DMS153 treated with DMSO at 0.1 percent for 48 hours (cell line): ENCODE data around the gene CLDN19.

ENCODE experiments used
- DNase-seq: peaks from one replicate; lab custom pipeline; 2025; ENCODE audit not compliant: unreplicated experiment; lab: John Stamatoyannopoulos, UW

CLDN19 gene, protein sequence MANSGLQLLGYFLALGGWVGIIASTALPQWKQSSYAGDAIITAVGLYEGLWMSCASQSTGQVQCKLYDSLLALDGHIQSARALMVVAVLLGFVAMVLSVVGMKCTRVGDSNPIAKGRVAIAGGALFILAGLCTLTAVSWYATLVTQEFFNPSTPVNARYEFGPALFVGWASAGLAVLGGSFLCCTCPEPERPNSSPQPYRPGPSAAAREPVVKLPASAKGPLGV

DNA sequence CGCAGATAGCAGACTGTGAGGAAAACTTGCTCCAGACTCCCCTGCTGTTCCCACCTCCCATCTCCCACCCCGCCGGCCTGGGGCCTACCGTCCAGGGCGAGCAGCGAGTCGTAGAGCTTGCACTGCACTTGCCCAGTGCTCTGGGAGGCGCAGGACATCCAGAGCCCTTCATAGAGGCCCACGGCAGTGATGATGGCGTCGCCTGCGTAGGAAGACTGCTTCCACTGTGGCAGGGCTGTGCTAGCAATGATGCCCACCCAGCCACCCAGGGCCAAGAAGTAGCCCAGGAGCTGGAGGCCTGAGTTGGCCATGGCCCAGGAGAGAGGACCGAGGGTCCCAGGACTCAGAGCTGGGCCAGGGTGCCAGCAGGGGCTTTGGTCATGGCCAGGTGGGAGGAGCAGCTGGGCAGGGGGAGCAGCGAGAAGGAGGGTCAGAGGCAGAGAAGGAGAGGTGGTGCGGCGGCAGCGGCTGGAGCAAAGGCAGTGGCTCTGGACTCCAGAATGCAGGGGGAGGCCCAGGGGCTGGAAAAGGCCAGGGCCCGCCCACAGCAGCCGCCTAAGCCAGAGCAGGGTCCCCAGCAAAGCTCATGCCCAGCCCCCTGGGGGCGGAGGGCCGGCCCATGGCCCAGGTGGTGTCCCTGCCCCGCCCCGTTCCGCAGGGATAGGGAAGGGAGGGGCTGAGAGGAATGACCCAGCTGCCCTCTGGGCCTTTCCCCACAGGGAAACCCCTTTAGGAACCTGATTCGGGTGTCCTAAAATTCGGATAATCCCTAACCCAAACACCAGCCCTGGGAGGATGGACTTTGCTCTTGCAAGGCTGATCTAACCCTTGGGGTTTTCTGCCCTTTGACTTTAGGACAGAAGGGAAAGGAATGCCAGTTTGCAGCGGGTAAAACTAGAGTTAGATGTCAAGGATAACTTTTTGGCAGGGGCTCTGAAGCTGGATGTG lies at the start of gene CLDN19:
Gene CLDN19 (minus strand): TSS at position 484 of the 948 bp plus-strand sequence. CDS start 173 bp downstream, at position 311.
- no peak for DNase-seq

DNA sequence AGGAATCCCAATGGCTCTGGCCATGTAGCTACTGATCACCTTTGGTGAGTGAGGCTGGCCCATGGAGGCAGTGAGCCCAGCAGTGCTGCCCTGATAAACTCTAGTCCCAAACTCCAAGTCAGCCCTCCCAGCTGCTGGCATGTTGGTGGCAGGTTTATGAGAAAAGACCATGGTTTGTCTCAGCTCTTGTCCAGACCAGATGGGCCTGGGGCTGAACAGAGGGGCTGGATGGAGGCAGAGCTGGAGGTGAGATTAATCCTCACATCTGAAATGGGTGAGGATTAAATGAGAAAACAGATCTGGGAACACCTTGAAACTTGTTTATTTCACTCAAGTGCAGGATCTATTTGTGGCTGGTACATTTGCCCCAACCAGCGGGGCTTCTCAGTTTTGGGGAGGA lies 48.0 kb upstream of the CLDN19 start:
- no peak for DNase-seq

DNA sequence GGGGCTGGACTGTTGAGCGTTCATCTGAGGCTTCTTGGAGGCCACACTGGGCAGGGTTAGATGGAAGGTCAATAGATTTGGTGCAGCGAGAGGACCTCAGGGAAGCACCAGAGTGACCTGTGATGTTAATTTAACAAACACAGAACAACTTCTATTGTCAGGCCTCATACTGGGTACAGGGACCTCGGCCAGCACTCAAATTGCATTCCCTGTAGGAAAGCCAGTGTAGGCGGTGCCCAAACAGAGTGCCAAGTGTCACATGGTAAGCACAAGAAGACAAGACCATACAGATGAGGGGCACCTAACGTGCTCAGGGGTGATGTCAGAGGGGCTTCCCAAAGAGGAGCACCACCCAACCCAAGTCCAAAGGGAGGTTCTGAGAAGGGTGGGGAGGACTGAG lies 46.1 kb upstream of the CLDN19 start:
- no peak for DNase-seq

DNA sequence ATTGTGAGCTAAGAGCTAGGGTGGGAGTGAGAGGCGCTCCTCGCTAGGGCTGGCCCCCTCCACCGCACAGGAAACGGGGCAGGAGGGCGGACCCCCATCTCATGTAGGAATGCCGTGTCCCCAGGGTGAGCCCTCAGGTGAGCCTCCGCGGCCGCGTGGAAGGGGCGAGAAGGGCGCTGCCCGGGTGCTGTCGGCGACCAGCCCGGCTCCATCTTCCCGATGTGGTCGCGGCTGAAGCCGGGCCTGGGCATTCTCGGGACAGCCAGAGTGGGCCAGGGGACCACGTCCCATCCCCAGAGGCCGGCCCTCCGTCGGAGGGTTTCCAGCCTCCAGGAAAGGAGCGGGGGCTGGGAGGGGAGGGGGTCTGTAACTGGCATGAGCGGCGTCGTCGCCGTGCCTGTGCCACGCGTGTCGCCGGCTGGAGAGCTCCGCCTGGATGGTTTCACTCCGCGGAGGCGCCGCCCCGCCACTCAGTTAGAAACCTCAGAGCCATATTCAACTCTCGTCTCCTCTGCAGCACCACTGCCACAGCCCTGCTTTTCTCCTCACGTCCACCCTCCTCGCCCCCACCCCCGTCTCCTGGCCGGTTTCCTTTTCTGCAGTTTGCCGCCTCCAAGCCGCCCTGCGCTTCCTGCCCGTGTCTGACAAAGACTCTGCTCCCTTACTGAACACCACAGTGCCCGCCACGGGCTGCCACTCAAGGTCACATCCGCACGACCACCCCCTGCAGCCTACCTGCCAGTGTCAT lies 45.1 kb upstream of the CLDN19 start, which contains the start of gene TMEM269:
Gene TMEM269 (plus strand): TSS at position 46 of the 748 bp plus-strand sequence. CDS start 4,903 bp downstream, outside the sequence.
- DNase-seq, result no peak

DNA sequence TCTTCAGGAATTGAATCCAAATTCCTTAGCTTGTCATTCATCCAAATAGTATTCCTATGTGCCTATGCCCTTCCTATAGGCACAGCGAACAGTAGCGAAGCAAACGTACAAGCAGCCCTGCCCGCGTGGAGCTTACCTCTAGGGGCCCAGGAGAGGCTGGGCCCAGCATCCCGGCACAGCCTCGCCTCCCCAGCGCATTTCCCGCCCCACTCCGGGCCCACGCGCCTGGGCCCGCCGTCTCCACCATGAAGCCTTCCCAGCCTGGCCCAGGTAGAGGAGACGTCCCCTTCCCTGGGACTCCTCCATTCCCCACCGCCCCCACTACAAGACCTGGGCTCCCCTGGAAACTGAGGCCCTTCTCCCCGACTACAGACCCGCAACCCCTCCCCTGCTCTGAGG lies 44.5 kb upstream of the CLDN19 start:
- no peak for DNase-seq

DNA sequence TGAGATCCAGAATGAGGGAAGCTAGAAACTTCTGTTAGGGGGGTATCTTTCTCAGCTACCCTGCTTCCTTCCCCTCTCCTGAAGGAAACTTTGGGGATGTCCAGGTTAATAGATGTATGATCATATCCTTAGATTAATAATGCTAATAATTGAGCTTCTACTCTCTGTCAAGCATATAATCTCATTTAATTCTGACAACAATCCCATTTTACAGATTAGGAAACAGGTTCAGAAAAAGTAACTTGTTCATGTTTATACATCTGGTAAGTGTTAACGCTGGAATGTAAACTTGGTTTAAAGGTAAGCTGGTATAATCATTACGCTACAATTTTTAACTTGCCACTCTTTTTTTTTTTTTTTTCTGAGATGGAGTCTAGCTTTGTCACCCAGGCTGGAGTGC lies 43.1 kb upstream of the CLDN19 start:
- no peak for DNase-seq

DNA sequence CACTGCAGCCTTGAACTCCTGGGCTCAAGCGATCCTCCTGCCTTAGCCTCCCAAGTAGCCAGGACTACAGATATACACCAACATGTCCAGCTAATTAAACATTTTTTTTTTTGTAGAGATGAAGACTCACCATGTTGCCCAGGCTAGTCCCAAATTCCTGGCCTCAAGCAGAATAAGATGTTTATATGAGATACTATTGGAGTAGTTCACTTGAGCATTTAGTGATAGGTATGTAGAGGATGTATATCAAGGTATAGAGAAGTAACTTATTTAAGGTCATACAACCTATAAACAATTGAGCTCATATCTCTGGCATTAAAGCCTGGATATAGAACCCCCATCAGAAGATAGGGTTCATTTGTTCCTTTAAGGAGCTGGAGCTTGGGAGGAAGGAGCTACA lies 40.1 kb upstream of the CLDN19 start:
- no peak for DNase-seq

DNA sequence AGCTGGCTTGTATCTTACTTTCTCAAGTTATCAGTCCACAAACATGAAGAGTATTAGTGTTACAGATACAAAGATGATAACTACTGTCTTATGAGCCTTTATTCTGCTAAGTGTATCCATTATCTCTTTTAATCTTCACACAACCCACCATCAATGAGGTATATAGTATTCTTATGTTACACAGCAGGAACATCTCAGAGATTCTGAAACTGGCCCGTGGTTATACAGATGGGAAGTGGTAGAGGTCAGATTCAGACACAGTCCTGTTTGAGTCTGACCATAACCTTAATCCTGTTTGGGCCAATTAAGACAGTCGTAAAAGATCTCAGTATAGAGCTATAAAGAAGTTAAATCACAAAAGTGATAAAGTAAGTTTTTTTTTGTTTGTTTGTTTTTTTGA lies 39.7 kb upstream of the CLDN19 start:
- DNase-seq, result no peak

DNA sequence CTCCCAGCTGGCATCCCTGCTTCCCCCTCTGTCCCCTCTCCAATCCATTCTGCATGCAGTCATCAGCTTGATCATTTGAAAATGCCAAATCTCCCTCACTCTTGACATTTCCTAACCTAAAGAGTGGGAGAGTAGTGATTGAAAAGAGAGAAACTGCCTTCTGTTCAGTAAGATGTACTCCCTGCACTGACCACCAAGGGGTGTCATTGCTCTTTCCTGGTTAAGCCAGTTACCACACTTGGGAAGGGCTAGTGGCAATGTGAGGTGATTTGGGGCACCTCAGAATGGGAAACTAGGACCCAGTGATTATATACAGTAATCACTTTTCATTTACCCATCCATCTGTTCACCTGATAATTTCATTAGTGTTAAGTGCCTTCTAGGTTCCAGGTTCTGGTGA lies 37.8 kb upstream of the CLDN19 start:
- peak; percentile 40 for DNase-seq

DNA sequence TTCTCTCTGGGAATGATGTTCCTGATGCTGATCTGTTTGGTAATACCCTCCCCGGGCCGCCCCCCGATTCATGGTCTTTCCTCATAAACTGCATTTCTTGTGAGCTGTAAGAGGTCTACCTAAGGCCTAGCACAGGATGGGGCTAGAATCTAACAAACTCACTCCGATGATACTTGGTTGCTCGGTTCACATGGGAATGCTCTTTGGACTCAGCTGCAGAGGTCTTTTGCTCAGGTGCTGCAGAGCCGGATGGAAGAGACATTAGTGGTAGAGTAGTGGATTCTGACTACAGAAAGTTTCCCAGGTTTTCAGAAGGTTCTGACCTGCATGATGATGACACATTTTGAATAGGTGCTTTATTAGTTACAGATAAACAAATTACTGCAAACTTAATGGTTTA lies 36.5 kb upstream of the CLDN19 start:
- no peak for DNase-seq

DNA sequence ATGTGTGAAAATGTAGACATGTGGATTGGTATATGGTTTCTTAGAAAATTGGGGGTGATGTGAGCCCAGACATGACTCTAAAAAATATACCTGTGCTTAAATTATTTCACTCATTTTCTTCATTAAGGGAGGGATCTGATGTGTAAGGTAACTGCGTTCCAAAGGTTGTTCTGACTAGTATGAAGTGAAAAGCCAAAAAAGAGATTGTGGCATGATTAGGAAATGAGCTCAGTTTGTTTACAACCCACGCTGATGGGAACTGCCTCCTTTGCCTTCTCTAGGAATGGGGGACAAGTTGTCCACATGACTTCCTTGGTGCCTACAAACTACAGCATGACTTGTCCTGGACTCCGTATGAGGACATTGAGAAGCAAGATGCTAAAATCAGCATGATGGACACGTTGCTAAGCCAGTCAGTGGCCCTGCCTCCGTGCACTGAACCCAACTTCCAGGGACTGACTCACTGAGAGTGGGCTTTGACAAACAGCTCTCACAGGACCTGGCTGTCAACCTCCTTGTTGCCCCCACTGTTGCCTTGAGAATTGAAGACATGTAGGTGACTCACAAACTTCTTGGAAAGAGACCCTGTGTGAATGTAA lies 35.0 kb upstream of the CLDN19 start:
- DNase-seq, result no peak

DNA sequence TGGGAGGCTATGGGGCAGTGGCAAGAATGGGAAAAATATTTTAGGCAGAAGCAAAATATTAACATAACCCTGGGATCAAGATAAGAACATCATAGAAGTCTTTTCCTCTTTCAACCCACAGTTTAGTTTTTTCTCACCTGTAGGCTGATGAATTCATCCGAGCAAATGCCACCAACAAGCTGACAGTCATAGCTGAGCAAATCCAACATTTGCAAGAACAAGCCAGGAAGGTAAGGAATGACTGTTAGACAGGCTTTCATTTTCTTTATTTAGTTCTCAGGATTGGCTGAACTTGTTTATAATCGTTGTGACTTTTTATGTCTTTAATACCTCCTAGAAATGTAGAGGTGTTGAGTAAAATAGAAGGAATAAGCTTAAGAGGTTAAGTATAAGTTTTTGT lies 33.4 kb upstream of the CLDN19 start:
- no peak for DNase-seq

DNA sequence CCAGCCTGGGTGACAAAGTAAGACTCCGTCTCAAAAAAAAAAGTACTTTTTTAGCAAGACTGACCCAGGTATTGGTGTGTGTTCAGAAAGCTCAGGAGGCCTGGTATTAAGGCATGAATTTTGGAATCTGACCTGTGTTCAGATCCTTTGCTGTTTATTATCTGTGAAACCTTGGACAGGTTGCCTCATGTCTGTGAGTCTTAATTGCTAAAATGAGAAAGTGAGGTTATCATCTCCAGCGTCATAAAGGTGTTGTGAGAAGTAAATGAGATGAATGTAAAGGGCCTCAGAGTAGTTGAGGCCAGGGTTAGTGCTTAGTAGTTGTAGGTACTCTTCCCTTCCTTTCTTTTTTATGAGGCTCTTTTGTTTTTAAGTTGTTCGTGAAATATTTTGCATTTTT lies 29.8 kb upstream of the CLDN19 start:
- DNase-seq, result no peak

DNA sequence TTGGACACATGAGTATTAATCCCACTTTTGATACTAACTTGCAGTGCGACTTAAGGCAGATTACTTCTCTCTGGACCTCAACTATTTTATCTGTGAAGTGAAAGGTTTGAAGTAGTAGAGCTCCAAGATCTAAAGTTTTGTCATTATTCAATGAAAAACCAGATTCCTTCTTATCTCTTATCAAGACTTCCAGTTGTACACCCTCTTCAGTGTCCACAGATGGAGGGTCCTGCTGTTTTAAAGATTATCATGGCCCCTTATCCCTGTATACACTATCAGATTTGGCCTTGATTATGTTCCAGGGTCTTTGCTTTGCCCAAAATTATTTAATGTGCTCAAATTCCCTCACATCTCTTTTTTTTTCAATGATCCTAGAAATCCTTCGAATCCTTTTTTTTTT lies 28.1 kb upstream of the CLDN19 start:
- DNase-seq, result no peak

DNA sequence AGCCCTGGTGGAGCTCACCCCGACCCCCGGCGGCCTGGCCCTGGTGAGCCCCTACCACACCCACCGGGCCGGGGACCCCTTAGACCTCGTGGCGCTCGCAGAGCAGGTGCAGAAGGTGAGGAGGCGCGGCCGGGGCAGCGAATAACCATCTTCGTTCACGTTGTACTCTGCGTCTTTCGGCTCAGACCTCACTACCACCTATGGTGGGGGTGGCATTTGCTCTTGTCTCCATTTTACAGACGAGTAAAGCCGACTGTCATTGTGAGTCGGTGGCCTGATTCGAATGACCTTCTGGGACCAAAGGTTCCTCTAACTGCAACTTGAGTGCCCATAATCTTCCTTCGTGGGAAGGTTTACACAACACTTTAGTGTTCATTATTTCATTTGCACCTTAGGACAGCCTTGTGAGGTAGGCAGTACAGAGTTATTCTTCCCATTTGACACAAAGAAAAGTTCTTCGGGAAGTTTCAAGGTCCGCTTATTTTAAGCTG lies 27.5 kb upstream of the CLDN19 start:
- DNase-seq, result no peak

DNA sequence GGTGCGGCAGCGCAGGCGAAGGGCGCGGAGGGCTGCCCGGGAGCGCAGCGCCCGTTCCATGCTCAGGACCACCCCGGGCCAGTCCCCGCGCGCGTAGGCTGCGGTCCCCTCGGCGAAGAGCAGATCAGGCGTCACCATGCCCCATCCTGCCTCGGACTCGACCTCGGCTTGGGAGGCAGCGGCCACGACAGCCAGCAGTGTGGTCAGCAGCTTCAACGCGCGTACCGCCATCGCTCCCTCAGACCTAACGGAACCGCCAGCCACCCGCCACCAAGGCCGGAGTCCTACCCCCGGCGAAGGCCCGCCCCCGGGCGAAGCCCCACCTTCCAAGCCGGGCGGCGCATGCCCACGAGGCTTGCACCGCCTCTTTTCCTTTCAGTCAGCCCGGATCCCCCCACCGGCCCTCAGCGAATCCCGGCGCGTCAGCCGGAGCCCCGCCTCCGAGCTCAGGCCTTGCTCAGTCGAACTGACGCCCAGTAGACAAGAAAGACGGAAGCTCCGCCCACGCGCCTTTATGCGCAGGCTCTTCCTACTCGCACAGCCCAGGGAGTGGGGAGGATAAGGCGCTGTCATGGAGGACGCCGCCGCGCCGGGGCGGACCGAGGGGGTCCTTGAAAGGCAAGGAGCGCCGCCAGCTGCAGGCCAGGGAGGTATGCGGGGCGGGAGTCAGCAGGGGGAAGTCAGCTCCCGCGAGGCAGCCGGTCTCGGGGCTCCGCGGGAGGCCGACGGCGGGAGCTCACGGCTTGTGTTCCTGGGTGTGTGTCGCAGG lies 26.9 kb upstream of the CLDN19 start, which contains the start of the genes C1orf50 and P3H1:
Gene C1orf50 (plus strand): TSS at position 509 of the 769 bp plus-strand sequence. CDS start 63 bp downstream, at position 572.
Gene P3H1 (minus strand): TSS at position 288 of the 769 bp plus-strand sequence. CDS start 57 bp downstream, at position 231.
- DNase-seq, result peak; percentile 99

DNA sequence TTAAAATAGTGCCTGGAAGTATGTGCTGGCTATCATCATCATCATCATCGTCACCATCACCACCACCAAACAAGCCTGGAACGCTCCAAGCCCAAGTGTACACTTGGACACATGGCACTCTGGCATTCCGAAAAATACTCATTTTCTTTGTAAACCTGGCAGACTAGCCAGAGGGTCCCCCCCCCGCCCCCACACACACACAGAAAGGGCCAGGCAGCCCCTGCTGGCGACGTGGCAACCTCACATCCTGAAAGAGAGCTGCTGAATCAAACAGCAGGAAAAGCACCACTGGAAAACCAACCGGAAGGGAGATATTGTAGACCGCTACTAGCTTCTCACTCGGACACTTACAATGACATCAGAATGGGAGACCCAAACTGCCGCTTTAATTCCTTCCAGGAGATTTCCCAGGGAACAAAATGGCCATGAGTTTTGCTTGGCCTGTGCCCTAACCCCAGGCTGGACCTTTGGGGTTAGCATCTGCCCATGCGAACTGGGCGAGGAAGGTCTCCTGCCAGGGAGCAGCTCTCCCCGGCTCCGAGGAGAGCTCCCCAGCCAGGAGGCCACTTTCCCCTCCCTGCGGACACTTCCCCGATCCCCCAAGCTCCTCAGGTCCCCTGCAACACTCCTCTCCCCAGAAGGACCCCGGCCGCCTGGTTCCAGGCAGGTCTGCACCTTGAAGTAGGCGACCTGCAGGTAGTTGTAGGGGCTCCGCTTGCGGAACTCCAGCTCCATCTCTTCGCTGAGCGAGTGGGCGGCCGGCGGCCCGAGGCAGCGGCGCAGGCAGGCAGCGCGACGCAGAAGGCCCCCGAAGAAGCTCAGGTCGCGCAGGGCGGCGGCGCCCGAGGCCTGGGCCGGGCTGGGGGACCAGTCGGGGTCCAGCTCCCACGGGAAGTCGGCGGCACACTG lies 26.1 kb upstream of the CLDN19 start:
- peak; percentile 65 for DNase-seq

DNA sequence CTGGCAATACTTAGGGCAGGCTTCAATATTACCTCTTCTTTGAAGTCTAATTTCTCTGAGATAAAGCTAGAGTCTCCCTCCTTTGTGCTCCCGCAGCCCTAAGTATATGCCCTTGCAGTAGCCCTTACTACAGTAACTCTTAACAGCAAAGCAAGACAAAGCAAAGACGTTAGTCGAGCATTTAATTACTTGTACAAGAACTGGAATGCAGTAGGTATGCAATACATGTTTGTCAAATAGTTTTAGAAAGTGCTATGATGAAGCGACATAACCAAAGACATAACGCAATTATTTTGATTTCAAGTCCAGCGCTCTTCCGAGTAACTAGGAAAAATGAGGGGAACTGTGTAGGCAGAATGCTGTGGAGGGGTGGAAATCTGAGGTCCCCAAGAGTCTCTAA lies 25.2 kb upstream of the CLDN19 start:
- no peak for DNase-seq

DNA sequence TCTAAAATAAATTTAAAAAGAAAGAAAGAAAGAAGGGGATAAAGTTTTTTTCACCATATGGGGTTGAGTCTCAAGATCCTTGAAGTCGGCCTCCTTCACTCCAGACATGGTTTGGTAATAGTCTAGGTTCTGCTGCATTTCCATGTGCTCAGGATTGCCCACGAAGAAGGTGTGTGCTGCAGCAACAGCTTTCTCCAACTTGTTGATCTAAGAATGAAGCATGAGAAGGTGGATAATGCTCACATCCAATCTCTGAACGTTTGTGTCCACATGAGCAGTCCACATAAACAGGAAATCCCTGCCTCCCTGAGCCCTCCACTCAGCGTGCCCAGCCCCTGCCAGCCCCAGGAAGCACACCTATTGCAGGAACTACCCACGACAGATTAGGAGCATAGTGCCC lies 22.2 kb upstream of the CLDN19 start:
- DNase-seq, result no peak
